GM23338 (cell line): Measurements from ENCODE around the gene TBCD. TPM values are rescaled to one million over a fixed set of nuclear protein-coding genes. Genes with fewer than 3 reads are reported as not detected.

ENCODE experiments used
- ATAC-seq: fragments of 200-7000 bp; cut with Tn5 transposase; 3 replicates; pipeline ENCODE4 v1.9.1; 2020
- DNase-seq: peaks from one replicate; pipeline ENCODE4 v3.0.0-alpha.2; 2015; ENCODE audit warnings: low spot score
- H2AFZ ChIP-seq: fragments of 200-600 bp; sonication (generic); 2 replicates; pipeline ENCODE4 v1.8.0; 2016; ENCODE audit warnings: antibody characterized with exemption, mild to moderate bottlenecking, moderate library complexity
- H3F3A ChIP-seq: fragments of 200-600 bp; sonication (generic); replicated peaks from 2 replicates; pipeline ENCODE4 v1.8.0; 2017; ENCODE audit warnings: antibody characterized with exemption, mixed run types, low read depth
- H3K27ac ChIP-seq: fragments of 200-600 bp; sonication (generic); 2 replicates; pipeline ENCODE4 v1.6.1; 2016; ENCODE audit warnings: low read depth
- H3K27me3 ChIP-seq: fragments of 200-600 bp; sonication (generic); 2 replicates; pipeline ENCODE4 v1.8.0; 2016; ENCODE audit warnings: mild to moderate bottlenecking, mixed run types, moderate library complexity; ENCODE audit not compliant: insufficient read depth
- H3K36me3 ChIP-seq: fragments of 200-600 bp; sonication (generic); 2 replicates; pipeline ENCODE4 v1.8.0; 2016; ENCODE audit warnings: mild to moderate bottlenecking; ENCODE audit not compliant: insufficient read depth
- H3K4me1 ChIP-seq: fragments of 200-600 bp; sonication (generic); 2 replicates; pipeline ENCODE4 v1.8.0; 2016; ENCODE audit warnings: mild to moderate bottlenecking, moderate library complexity; ENCODE audit not compliant: insufficient read depth
- H3K4me2 ChIP-seq: fragments of 200-600 bp; sonication (generic); 2 replicates; pipeline ENCODE4 v1.7.1; 2017; ENCODE audit warnings: mixed run types
- H3K4me3 ChIP-seq: fragments of 200-600 bp; sonication (generic); 2 replicates; pipeline ENCODE4 v1.6.1; 2016; ENCODE audit warnings: mixed run types
- H3K79me2 ChIP-seq: fragments of 200-600 bp; sonication (generic); replicated peaks from 2 replicates; pipeline ENCODE4 v1.8.0; 2017; ENCODE audit warnings: mild to moderate bottlenecking; ENCODE audit not compliant: insufficient read depth
- H3K9me2 ChIP-seq: fragments of 200-600 bp; sonication (generic); 2 replicates; pipeline ENCODE4 v1.8.0; 2017; ENCODE audit not compliant: insufficient read depth
- H4K20me1 ChIP-seq: fragments of 200-600 bp; sonication (generic); replicated peaks from 2 replicates; pipeline ENCODE4 v1.8.0; 2017; ENCODE audit warnings: mild to moderate bottlenecking; ENCODE audit not compliant: insufficient read depth
- H3K27ac Mint-ChIP-seq: 2 replicates; pipeline ENCODE4 v1.8.0; 2020; ENCODE audit warnings: inconsistent platforms, mild to moderate bottlenecking, moderate library complexity, mixed read lengths
- H3K27me3 Mint-ChIP-seq: 3 replicates; pipeline ENCODE4 v1.8.0; 2022; ENCODE audit warnings: low read depth, mild to moderate bottlenecking, moderate library complexity, mixed read lengths, inconsistent platforms; ENCODE audit not compliant: insufficient read depth, poor library complexity
- H3K36me3 Mint-ChIP-seq: 3 replicates; pipeline ENCODE4 v1.8.0; 2021; ENCODE audit warnings: low read depth, mild to moderate bottlenecking, inconsistent platforms, moderate library complexity, mixed read lengths
- H3K4me1 Mint-ChIP-seq: 3 replicates; pipeline ENCODE4 v1.8.0; 2020; ENCODE audit warnings: mild to moderate bottlenecking, inconsistent platforms, mixed read lengths
- H3K4me3 Mint-ChIP-seq: 3 replicates; pipeline ENCODE4 v1.8.0; 2021; ENCODE audit warnings: moderate library complexity, mild to moderate bottlenecking, inconsistent platforms, mixed read lengths
- H3K9me3 Mint-ChIP-seq: 3 replicates; pipeline ENCODE4 v1.8.0; 2020; ENCODE audit warnings: moderate library complexity, mild to moderate bottlenecking, inconsistent platforms, mixed read lengths
- CTCF ChIP-seq, 2 experiments: fragments of 200-600 bp in 1 of 2; sonication (generic) in 1 of 2; conservative IDR thresholded peaks; 2 replicates each; pipeline versions ENCODE4 v1.5.1 to v1.6.1; 2016 to 2017; ENCODE audit warnings: antibody characterized with exemption in 2 of 2, low read depth in 2 of 2, mild to moderate bottlenecking in 2 of 2, moderate library complexity in 1 of 2
- EZH2 ChIP-seq: fragments of 200-600 bp; sonication (generic); IDR thresholded peaks from one replicate; pipeline ENCODE4 v1.8.0; 2017; ENCODE audit warnings: antibody characterized with exemption, mild to moderate bottlenecking, low read depth; ENCODE audit not compliant: unreplicated experiment
- JUNB ChIP-seq: IDR thresholded peaks from one replicate; pipeline ENCODE4 v1.6.1; 2016; ENCODE audit warnings: antibody characterized with exemption; ENCODE audit not compliant: unreplicated experiment
- NANOG ChIP-seq: IDR thresholded peaks from 2 replicates; pipeline ENCODE4 v1.6.1; 2016; ENCODE audit warnings: antibody characterized with exemption, borderline replicate concordance
- POLR2AphosphoS5 ChIP-seq: IDR thresholded peaks from 2 replicates; pipeline ENCODE4 v1.6.1; 2016; ENCODE audit warnings: antibody characterized with exemption, low read depth
- STAT1 ChIP-seq: IDR thresholded peaks from one replicate; pipeline ENCODE4 v1.6.1; 2016; ENCODE audit warnings: antibody characterized with exemption; ENCODE audit not compliant: unreplicated experiment
- ZNF331 ChIP-seq: fragments of 250-450 bp; sonication (Bioruptor Pico); IDR thresholded peaks from 2 replicates; pipeline ENCODE4 v1.5.0; 2020; ENCODE audit warnings: low read depth, mild to moderate bottlenecking, moderate library complexity
- ZNF462 ChIP-seq: fragments of 250-450 bp; sonication (Bioruptor Pico); IDR thresholded peaks from 2 replicates; pipeline ENCODE4 v1.5.0; 2020; ENCODE audit warnings: mild to moderate bottlenecking, moderate library complexity
- polyA plus RNA-seq: library from polyadenylated mRNA; unstranded; fragments of >200 nt; fragmentation: Nextera tagmentation; extraction: Ambion mirVana; gene quantifications from 2 replicates; pipeline ENCODE4 v1.2.1, GENCODE V29; 2016
- total RNA-seq: library from RNA; depleted of rRNA; stranded (reverse); fragments of >200 nt; shearing (Covaris generic); gene quantifications from 2 replicates; pipeline ENCODE4 v1.2.3, GENCODE V29; 2014

The TBCD gene
- total and polyA plus RNA-seq, 2 experiments from 2014 or later: 75.0 to 116 TPM

- Histone ChIP-seq H3K4me1 (peaks cover 8% of the 10 kb centered on the region; the same call in 1 of the 2 replicates), H3K36me3 (peaks cover 5% of the 10 kb centered on the region; the same call in 1 of the 2 replicates), H3K9me2 (no peaks in the 10 kb centered on the region; the same call in 1 of the 2 replicates), H3K4me2 (no peak overlapping the region), H3K27me3 (no peaks in the 10 kb centered on the region), H4K20me1 (no peaks in the 10 kb centered on the region), H3K79me2 (no peaks in the 10 kb centered on the region), H3K27ac (no peak overlapping the region), H3K4me3 (no peak overlapping the region), H2AFZ (no peak overlapping the region), H3F3A (no peaks in the 10 kb centered on the region)
- Mint-ChIP-seq H3K27ac (no peak overlapping the region), H3K4me1 (peaks cover 5% of the 10 kb centered on the region; the same call in 2 of the 3 replicates), H3K9me3 (peaks cover 38% of the 10 kb centered on the region), H3K36me3 (peaks cover 54% of the 10 kb centered on the region), H3K27me3 (peaks cover 14% of the 10 kb centered on the region), H3K4me3 (no peak overlapping the region)
- DNase-seq (no peak), ATAC-seq (no peak)
- TF ChIP-seq ZNF331 (CRISPR knock-in tag): no peak
- no peak for TF ChIP-seq STAT1
- TF ChIP-seq NANOG: no peak
- no peak for TF ChIP-seq EZH2
- TF ChIP-seq POLR2AphosphoS5: no peak
- no peak for TF ChIP-seq ZNF462 (CRISPR knock-in tag)
- TF ChIP-seq CTCF (conservative IDR thresholded peaks at IDR 0.05; ENCODE audit: low read depth in 2 of 2): no peak
- no peak for TF ChIP-seq JUNB
Measured at GRCh38 chr17:82959242-82959930, 207.5 kb downstream of the TBCD start.
